Measurements from ENCODE around the gene LCOR.
A peak's percentile ranks its signal among the peaks of the same experiment; 100 is the strongest.

LCOR gene

DNA sequence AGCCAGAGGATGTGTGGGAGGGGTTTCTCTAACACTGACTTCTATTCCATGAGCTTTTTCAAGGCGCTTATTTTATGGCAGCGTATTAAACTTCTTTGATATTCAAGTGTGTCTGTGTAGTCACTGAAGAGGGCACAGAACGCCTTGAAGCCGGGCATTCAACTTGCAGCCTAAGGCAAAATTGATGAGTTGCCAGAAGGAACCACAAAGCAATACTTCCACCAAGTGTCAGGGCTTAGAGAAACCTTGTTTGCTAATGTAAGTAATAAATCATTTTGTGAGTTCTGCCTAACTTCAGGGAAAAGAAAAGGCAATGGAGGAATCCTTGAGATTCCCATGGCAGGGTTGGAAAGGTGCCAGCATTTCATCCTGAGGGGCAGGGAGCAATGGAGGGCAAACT, 163.8 kb downstream of the LCOR start:
- H3K27ac Mint-ChIP-seq, result no peak overlapping the region
- H3K4me1 Mint-ChIP-seq, result no peaks in the 10 kb centered on the region
- no peaks in the 10 kb centered on the region for H3K9me3 Mint-ChIP-seq
- H3K4me3 Mint-ChIP-seq, result no peak overlapping the region
- H3K27me3 Mint-ChIP-seq, result no peaks in the 10 kb centered on the region
- H3K36me3 Mint-ChIP-seq, result no peaks in the 10 kb centered on the region

DNA sequence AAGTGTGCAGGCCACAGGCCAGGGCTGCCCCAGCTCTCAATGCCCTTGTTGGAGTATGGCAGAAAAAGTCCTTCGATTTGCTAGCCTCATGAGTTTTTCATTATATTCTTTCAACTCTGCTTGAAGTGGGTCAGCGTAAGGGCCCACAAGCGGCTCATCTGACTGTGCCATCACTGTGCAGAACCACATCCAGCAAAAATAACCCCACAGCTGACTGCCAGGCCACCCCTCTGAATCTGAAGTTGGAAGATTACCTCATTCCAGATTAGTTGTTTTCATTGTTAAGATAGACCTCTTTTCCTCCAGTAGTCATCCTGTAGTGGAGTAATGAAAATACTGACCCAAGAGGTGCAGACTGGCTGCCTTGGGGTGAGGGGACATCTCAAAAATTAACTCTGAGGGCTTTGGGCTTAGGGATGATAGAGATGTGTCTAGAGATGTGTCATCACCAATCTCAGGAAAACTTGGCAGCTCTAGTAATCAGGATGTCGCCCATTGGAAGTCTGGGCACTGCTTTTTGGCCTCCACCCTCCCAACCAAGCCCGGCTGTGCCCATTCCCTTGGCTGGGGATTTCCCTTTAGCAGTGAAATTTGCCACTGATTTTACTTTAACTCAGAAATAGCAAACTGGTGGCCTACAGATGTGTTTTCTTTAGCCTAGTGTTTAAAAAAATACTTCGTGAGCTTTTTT, 164.3 kb downstream of the LCOR start:
- Mint-ChIP-seq H3K4me1 (no peaks in the 10 kb centered on the region), H3K27me3 (no peaks in the 10 kb centered on the region), H3K4me3 (no peak overlapping the region), H3K27ac (peak overlapping the region; percentile 35), H3K36me3 (no peaks in the 10 kb centered on the region), H3K9me3 (no peaks in the 10 kb centered on the region)

DNA sequence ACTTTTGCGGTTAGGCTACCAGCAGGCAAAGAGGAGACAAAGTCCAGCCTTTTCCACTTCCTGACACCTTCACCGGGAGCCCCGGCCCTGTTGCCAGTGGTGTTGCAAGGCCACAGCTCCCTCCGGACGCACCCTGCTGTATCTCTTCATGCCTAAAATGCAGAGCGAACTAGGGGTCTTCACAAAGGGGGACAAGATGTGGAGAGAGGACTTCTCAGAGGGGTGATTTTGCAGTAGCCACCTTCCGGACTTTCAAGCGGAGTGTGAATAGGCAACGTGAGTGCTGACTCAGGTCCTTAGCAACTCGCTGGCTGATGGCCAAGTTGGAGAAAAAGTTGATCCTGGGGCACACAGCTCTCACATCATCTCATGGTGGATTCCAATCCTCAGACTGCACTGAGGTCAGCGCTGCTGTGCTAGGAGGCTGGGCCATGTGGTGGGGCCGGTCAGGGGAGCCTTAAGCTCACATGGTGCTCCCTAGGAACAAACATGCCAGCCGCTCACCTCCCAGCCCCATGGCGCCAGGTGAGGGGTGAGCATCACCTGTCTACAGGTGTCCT, 166.3 kb downstream of the LCOR start:
- no peaks in the 10 kb centered on the region for H3K9me3 Mint-ChIP-seq
- no peak overlapping the region for H3K4me3 Mint-ChIP-seq
- H3K27me3 Mint-ChIP-seq, result no peaks in the 10 kb centered on the region
- H3K4me1 Mint-ChIP-seq, result no peaks in the 10 kb centered on the region
- H3K27ac Mint-ChIP-seq, result no peak overlapping the region
- no peaks in the 10 kb centered on the region for H3K36me3 Mint-ChIP-seq

DNA sequence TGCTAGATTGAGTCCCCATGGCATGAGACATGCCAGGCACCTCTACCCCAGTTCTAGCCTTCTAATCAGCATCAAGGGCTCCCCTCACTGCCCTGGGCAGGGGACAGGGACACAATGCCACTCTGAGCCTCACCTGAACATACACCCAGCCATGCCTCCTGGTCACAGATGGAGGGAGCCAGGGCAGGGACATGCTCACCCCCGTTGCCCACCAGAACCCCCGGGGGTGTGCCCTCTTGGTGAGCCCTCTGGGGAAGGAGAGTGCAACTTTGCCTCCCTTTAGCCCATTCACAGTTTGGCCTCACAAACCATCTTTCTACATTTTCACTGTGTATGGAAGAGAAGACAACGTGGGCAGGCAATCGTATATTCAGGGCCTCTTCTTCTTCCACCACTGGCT, 167.2 kb downstream of the LCOR start:
- no peak overlapping the region for H3K27ac Mint-ChIP-seq
- H3K27me3 Mint-ChIP-seq, result no peaks in the 10 kb centered on the region
- no peaks in the 10 kb centered on the region for H3K36me3 Mint-ChIP-seq
- H3K4me1 Mint-ChIP-seq, result no peaks in the 10 kb centered on the region
- no peak overlapping the region for H3K4me3 Mint-ChIP-seq
- no peaks in the 10 kb centered on the region for H3K9me3 Mint-ChIP-seq

DNA sequence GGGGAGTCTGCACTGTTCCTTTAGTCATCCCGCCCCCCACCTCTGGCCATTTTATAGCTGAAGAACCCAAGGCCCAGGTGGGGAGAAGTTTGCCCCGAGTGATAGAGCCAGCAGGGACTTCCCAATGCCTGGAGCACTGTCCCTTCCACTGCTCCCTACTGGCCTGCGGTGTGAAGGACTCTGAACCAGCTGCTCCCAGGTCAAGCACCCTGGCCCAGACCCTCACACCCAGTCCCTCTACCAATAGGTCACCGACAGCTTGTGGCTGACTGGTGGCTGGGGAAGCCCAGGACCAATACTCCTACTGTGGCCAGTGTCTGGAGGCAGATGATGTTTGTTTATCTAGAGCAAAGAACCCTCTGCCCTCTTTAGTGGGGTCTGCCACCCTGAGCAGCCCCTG, 167.9 kb downstream of the LCOR start:
- H3K27ac Mint-ChIP-seq, result no peak overlapping the region
- no peaks in the 10 kb centered on the region for H3K4me1 Mint-ChIP-seq
- H3K9me3 Mint-ChIP-seq, result no peaks in the 10 kb centered on the region
- no peak overlapping the region for H3K4me3 Mint-ChIP-seq
- H3K27me3 Mint-ChIP-seq, result no peaks in the 10 kb centered on the region
- H3K36me3 Mint-ChIP-seq, result no peaks in the 10 kb centered on the region

DNA sequence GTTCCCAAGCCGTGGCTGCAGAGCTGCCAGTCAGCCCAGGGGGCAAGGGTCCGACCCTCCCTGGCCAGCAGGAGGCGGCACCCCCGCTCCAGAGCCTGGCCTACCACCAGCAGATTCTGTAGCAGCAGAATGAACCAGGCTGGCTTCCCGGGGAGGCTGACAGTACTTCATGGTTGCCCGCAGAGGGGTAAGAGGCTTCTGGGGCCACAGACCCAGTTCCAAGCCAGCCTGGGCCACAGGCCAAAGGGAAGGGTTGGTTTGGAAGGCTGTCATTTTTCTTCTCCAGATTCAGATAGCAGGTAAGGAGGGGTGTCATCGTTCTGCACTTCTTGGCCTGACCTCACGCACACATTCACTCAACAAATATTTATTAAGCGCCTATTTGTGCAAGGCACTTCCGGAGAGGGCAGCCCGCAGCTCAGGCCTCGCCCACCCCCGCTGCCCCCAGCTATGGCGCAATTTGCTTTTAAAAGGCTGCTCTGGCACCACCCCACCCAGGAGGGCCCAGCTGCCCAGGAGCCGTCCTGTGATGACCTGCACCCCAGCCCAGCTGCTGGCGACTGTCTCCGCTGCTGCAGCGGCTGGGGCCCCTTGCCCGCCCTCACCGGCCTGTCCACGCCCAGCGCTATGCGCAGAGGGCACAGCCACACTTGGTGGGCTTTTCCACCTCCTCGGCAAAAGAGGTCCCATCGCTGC, 168.5 kb downstream of the LCOR start:
- Mint-ChIP-seq H3K4me3 (no peak overlapping the region), H3K27me3 (no peaks in the 10 kb centered on the region), H3K9me3 (no peaks in the 10 kb centered on the region), H3K27ac (no peak overlapping the region), H3K36me3 (peaks cover 2% of the 10 kb centered on the region), H3K4me1 (no peaks in the 10 kb centered on the region)

DNA sequence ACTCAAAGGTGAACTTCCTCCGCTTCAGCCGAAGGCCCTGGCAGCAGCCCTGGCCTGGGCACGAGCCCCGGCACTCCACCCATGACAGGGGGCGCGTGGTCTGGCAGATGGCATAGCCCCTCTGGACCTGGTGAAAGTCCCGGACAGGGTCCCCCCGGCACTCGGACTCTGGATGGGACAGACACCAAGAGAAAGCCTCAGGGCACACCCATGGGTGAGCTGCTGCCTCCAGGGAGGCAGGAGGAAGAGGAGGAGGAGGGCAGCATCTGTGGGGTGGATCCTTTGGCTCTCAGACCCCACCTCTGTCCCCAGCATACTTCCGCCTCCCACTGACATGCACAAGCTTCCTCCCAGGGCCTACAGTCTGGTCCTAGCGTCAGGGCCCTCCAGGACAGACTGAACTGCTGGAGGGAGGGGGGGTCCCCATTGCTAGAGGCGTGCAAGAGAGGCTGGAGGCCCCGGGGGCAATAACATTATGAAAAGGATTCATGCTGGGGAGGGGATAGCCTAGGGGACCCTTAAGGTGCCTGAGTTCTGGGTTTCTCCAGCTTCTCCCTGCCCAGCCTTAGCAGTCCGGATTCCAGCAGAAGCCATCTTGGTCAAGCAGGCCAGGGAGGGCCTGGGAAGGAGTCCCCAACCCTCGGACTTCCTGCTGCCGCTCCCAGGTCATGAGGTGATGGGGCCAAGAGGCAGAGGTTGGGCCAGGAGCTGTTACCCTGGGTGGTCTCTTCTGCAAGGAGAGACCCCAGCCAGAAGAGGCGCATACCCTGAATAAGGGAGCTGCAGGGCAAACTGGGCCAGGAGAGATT, 169.3 kb downstream of the LCOR start:
- no peaks in the 10 kb centered on the region for H3K9me3 Mint-ChIP-seq
- H3K4me3 Mint-ChIP-seq, result no peak overlapping the region
- H3K27ac Mint-ChIP-seq, result no peak overlapping the region
- no peaks in the 10 kb centered on the region for H3K27me3 Mint-ChIP-seq
- peaks cover 2% of the 10 kb centered on the region for H3K36me3 Mint-ChIP-seq
- no peaks in the 10 kb centered on the region for H3K4me1 Mint-ChIP-seq

DNA sequence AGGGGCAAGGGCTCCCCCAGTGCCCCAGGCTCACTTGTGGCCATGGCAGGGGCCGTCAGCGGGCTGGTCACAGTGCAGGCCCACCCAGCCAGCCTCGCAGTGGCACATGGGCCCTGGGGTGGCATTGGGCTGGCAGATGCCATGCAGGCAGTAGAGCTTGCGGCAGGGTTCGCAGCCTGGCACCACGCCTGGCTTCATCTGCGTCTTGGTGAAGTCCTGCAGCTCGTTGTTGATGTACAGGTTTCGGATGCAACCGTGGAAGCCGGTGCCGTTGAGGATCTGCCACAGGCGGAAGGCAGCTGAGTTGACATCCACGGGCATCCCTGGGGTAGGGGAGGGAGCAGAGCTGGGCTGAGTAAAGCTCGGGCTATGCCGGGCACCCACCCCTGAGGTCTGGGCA, 170.6 kb downstream of the LCOR start:
- Mint-ChIP-seq H3K36me3 (peaks cover 5% of the 10 kb centered on the region), H3K27me3 (peaks cover 2% of the 10 kb centered on the region), H3K27ac (no peak overlapping the region), H3K4me3 (no peak overlapping the region), H3K9me3 (no peaks in the 10 kb centered on the region), H3K4me1 (no peaks in the 10 kb centered on the region)

DNA sequence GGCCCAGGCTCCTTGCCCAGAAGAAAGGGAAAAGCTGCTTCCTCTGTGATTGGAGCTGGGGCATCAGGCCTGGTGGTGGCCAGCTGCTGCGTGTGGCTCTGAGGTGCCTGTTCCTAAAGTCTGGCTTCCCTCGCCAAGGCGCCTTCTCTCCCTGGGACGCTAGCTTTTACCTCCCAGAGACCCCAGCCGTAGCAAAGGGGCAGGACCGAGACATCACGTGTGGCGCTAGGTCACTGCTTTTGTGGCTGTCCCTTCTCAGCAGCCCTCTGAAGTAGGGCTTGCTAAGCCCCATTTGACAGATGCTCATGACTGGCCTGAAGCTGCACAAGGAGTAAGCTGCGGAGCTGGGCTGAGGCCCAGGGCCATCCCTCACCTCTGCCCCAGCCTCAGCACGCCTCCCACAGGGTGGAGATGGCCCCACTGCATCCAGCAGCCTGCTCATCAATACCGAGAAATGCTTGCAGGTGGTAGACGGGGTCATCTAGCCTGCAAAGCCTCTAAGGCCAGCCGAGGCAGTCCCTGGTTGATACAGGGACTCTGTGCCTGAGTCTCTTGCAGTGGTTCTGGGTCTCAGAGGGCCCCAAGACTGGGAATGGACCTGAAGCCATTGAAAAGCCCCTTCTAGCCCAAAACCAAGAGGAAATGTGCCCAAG, 171.2 kb downstream of the LCOR start:
- Mint-ChIP-seq H3K4me1 (no peaks in the 10 kb centered on the region), H3K9me3 (no peaks in the 10 kb centered on the region), H3K27me3 (peaks cover 3% of the 10 kb centered on the region), H3K4me3 (no peak overlapping the region), H3K36me3 (peaks cover 8% of the 10 kb centered on the region), H3K27ac (no peak overlapping the region)

DNA sequence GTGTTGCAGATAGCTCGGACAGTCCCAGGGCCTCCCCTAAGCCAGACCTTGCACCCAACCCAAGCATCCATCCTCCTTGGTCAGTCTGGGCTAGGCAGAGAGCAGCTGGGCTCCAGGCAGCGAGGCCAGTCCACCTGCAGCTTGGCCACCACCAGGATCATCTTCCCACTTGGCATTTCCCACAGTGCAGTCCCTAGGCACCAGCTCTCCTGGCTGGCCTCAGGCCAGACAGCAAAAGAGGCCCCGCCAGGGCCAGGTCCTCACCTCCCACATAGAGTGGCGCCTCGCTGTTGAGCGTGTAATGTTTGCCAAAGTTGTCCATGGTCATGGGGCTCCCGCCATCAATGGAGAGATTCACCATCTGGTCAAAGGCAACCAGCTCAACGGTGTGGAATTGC, 171.7 kb downstream of the LCOR start:
- Mint-ChIP-seq H3K4me3 (no peak overlapping the region), H3K27me3 (peaks cover 3% of the 10 kb centered on the region), H3K36me3 (peaks cover 8% of the 10 kb centered on the region), H3K27ac (no peak overlapping the region), H3K9me3 (no peaks in the 10 kb centered on the region), H3K4me1 (no peaks in the 10 kb centered on the region)

DNA sequence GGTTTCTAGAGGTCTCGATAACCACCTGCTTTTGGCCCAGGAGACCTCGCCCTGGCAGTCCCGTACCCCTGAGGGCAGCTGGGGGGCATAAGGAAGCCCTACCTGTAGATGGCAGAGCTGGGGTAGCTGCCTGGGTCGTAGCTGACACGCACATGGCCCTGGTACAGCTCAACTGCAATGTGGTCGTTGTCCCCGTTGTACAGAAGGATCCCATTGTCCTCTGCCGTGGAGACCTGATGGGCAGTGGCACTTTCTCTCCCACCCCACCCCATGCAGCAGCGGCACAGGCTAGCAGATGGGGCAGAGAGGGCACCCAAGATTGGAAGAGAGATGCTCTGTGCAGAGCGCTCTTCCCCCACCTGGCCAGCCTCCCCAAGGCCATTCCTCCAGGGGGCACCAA, 172.5 kb downstream of the LCOR start:
- Mint-ChIP-seq H3K4me3 (no peak overlapping the region), H3K4me1 (no peaks in the 10 kb centered on the region), H3K9me3 (no peaks in the 10 kb centered on the region), H3K36me3 (peaks cover 8% of the 10 kb centered on the region), H3K27ac (no peak overlapping the region), H3K27me3 (peaks cover 3% of the 10 kb centered on the region)

DNA sequence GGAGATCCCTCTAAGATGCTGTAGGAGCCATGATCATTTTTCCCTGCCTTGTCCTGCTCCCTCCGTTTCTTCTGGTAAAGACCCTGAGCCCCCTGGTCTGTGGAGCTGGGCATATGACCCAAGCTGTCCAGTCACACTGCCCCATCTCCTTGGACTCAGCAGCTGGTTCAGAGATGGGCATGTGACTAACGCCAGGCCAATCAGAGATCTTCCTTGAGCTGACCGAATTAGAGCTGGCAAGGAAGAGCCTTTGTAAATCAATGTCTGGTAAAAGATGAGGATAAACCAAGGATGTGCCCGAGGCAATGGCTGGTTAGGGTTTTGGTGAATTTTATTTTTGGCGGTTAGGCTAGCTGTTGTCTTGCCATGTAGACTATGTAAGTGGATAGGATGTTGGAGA, 173.3 kb downstream of the LCOR start:
- Mint-ChIP-seq H3K27me3 (peaks cover 3% of the 10 kb centered on the region), H3K36me3 (peaks cover 8% of the 10 kb centered on the region), H3K4me1 (no peaks in the 10 kb centered on the region), H3K9me3 (no peaks in the 10 kb centered on the region), H3K4me3 (no peak overlapping the region), H3K27ac (no peak overlapping the region)

DNA sequence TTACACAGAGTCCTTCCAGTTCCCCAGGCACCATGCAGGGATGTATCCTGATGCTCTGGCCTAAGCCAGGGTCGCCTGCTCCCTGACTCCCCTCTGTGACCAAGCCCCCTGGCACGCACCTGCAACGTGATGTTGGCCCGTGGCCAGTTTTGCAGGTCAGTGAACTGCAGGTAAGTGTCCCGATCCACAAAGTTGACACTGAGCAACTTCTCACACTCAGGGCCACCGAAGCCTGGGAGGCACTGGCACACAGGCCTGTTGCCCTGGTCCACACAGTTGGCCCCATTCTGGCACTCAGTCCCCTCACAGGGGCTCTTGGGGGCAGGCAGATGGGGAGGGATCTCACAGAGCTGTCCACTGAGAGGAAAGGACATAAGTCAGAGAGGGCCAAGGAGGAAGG, 174.3 kb downstream of the LCOR start:
- H3K9me3 Mint-ChIP-seq, result no peaks in the 10 kb centered on the region

DNA sequence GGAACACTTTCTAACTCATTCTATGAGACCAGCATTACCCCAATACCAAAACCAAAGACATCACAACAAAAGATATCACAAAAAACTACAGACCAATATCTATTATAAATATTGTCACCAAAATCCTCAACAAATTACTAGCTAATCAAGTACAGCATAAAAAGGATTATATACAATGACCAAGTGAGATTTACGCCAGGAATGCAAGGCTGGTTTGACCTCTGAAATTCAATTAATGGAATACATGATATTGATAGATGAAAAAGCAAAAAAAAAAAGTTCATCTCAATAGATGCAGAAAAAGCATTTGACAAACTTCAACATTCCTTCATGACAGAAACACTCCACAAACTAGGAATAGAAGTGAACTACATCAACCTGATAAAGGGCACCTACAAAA, 175.3 kb downstream of the LCOR start:
- Mint-ChIP-seq H3K36me3 (peaks cover 8% of the 10 kb centered on the region), H3K4me3 (no peak overlapping the region), H3K27me3 (peaks cover 3% of the 10 kb centered on the region), H3K4me1 (no peaks in the 10 kb centered on the region), H3K9me3 (no peaks in the 10 kb centered on the region), H3K27ac (no peak overlapping the region)

More for the DNA sequence above, 174.3 kb downstream of the LCOR start:
- Mint-ChIP-seq H3K4me3 (no peak overlapping the region), H3K27me3 (peaks cover 3% of the 10 kb centered on the region), H3K27ac (no peak overlapping the region), H3K4me1 (no peaks in the 10 kb centered on the region), H3K36me3 (peaks cover 8% of the 10 kb centered on the region)

DNA sequence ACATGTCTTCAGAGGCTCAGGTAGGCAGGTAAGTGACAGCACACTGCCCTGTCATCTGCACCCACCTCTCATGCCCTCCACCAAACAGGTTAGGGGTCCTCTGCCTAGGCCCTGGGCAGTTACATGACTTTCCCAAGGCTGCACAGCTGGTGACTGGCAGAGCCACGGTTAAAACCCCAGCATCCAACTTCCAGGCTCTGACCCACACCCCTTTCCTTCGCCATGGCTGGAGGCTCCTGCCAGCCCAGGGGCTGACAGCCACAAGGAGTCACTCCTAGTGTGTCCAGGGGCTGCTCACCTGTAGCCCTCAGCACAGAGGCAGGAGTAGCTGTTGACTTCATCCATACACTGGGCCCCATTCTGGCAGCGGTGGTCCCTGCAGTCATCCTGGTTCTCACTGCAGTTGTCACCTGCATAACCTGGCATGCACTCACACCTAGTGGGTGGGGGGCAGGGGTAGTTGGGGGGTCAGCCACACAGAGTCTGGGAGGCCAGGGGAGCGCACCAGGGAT, 178.7 kb downstream of the LCOR start:
- no peak overlapping the region for H3K27ac Mint-ChIP-seq
- peaks cover 6% of the 10 kb centered on the region for H3K36me3 Mint-ChIP-seq
- H3K9me3 Mint-ChIP-seq, result no peaks in the 10 kb centered on the region
- H3K27me3 Mint-ChIP-seq, result peaks cover 3% of the 10 kb centered on the region
- no peaks in the 10 kb centered on the region for H3K4me1 Mint-ChIP-seq
- no peak overlapping the region for H3K4me3 Mint-ChIP-seq

All from activated naive CD4-positive, alpha-beta T cell treated with anti-CD3 and anti-CD28 coated beads, Interleukin-2, amount 50 U/mL, for 24 hours (primary cell).